K562 (cell line): ENCODE data around the gene OR2V2. TPM values are rescaled to one million over a fixed set of nuclear protein-coding genes. Genes with fewer than 3 reads are reported as not detected.
A peak's percentile ranks its signal among the peaks of the same experiment; 100 is the strongest.

Experiments used
- ATF7 ChIP-seq: fragments of 450-650 bp; IDR thresholded peaks from 2 replicates; pipeline ENCODE4 v1.7.1; 2014; ENCODE audit warnings: mild to moderate bottlenecking, moderate library complexity
- E2F8 ChIP-seq: fragments of 450-650 bp; IDR thresholded peaks from 2 replicates; pipeline ENCODE4 v1.7.1; 2018; ENCODE audit warnings: mild to moderate bottlenecking, low read depth; ENCODE audit not compliant: partially characterized antibody
- FOXP1 ChIP-seq: sonication (generic); formaldehyde crosslinking; IDR thresholded peaks from 2 replicates; pipeline ENCODE4 v1.8.0; 2022; ENCODE audit warnings: mild to moderate bottlenecking, missing genetic modification reagents
- HLTF ChIP-seq: fragments of 450-650 bp; IDR thresholded peaks from 2 replicates; pipeline ENCODE4 v1.6.1; 2016
- IRF2 ChIP-seq: sonication (generic); formaldehyde crosslinking; IDR thresholded peaks from 2 replicates; pipeline ENCODE4 v1.8.1; 2022; ENCODE audit warnings: mild to moderate bottlenecking, missing genetic modification reagents
- KDM5B ChIP-seq: fragments of 200-600 bp; sonication (generic); IDR thresholded peaks from 2 replicates; pipeline ENCODE4 v1.6.1; 2012; ENCODE audit warnings: low read depth, mild to moderate bottlenecking, moderate library complexity, low read length, control low read depth, inconsistent platforms; ENCODE audit not compliant: insufficient replicate concordance
- MBD2 ChIP-seq: sonication (generic); IDR thresholded peaks from 2 replicates; pipeline ENCODE4 v1.6.1; 2016; ENCODE audit warnings: low read depth, borderline replicate concordance
- MEIS2 ChIP-seq: fragments of 450-650 bp; IDR thresholded peaks from 2 replicates; pipeline ENCODE4 v1.6.1; 2014; ENCODE audit warnings: mild to moderate bottlenecking; ENCODE audit not compliant: partially characterized antibody
- POLR2A ChIP-seq: fragments of 450-650 bp; conservative IDR thresholded peaks from 2 replicates; pipeline ENCODE4 v1.6.1; 2016
- RAD51 ChIP-seq: fragments of 450-650 bp; IDR thresholded peaks from 2 replicates; pipeline ENCODE4 v1.7.1; 2016; ENCODE audit warnings: low read depth, mild to moderate bottlenecking, borderline replicate concordance
- RBM39 ChIP-seq: fragments of 200-400 bp; formaldehyde crosslinking; optimal IDR thresholded peaks from 2 replicates; pipeline ENCODE3; 2018; ENCODE audit warnings: low read depth, low read length
- RFX7 ChIP-seq: fragments of 250-450 bp; sonication (Bioruptor Pico); IDR thresholded peaks from 2 replicates; pipeline ENCODE4 v1.5.1; 2021; ENCODE audit warnings: mild to moderate bottlenecking
- SMARCB1 ChIP-seq: IDR thresholded peaks from 2 replicates; pipeline ENCODE4 v1.6.1; 2011; ENCODE audit warnings: improper control_type of control experiment, low read depth; ENCODE audit not compliant: insufficient read length
- SMC3 ChIP-seq: conservative IDR thresholded peaks from 2 replicates; pipeline ENCODE4 v1.6.1; 2011; ENCODE audit warnings: low read depth, low read length, improper control_type of control experiment; ENCODE audit not compliant: insufficient read depth
- SPI1 ChIP-seq: IDR thresholded peaks from 2 replicates; pipeline ENCODE4 v1.6.1; 2011; ENCODE audit warnings: low read depth, low read length, control low read depth, borderline replicate concordance
- STAT5B ChIP-seq: fragments of 250-450 bp; sonication (Bioruptor Pico); IDR thresholded peaks from 2 replicates; pipeline ENCODE4 v1.8.0; 2021; ENCODE audit warnings: mild to moderate bottlenecking, inconsistent platforms
- TEAD4 ChIP-seq, 2 experiments: sonication (generic) in 1 of 2; formaldehyde crosslinking in 1 of 2; IDR thresholded peaks; 2 replicates each; pipeline versions ENCODE4 v1.6.1 to v1.8.0; 2012 to 2022; ENCODE audit warnings: borderline replicate concordance in 1 of 2, inconsistent platforms in 1 of 2, low read length in 1 of 2, mild to moderate bottlenecking in 1 of 2, missing genetic modification reagents in 1 of 2
- TGIF2 ChIP-seq: sonication (generic); formaldehyde crosslinking; IDR thresholded peaks from 2 replicates; pipeline ENCODE4 v1.8.1; 2022; ENCODE audit warnings: mild to moderate bottlenecking, missing genetic modification reagents, moderate library complexity
- XRCC5 ChIP-seq: fragments of 200-400 bp; formaldehyde crosslinking; IDR thresholded peaks from 2 replicates; pipeline ENCODE4 v1.6.1; 2017; ENCODE audit warnings: low read depth, mild to moderate bottlenecking, low read length
- ZNF253 ChIP-seq: fragments of 250-450 bp; sonication (Bioruptor Pico); conservative IDR thresholded peaks from 2 replicates; pipeline ENCODE4 v1.6.1; 2021; ENCODE audit warnings: mild to moderate bottlenecking
- polyA plus RNA-seq, 8 experiments: library from polyadenylated mRNA; depleted of rRNA in 4 of 8; stranded (reverse) in 5 of 8; unstranded in 3 of 8; fragments of >200 nt; fragmentation: Nextera tagmentation in 2 of 8; fragmentation: Illumina TruSeq in 1 of 8; extraction: Ambion mirVana in 2 of 8; extraction: Trizol in 1 of 8; gene quantifications; 2 replicates each; pipeline versions ENCODE4 v1.2.1 to v1.2.3, GENCODE V29; 2011 to 2014; ENCODE audit warnings: inconsistent platforms in 1 of 8, missing spikeins in 1 of 8
- total RNA-seq, 7 experiments: library from RNA; depleted of rRNA in 6 of 7; stranded (reverse); fragments of >200 nt in 6 of 7; fragmentation: Illumina TruSeq in 2 of 7; extraction: Trizol in 2 of 7; gene quantifications; 2 replicates each; pipeline versions ENCODE4 v1.2.1 to v1.2.3, GENCODE V29; 2011 to 2021; ENCODE audit warnings: low replicate concordance in 1 of 7
- TF ChIP-seq, protein P1 (sequence below): fragments of 200-800 bp; sonication (Bioruptor generic); IDR thresholded peaks from 2 replicates; pipeline ENCODE4 v1.6.1; 2017; ENCODE audit warnings: missing genetic modification characterization, missing compliant biosample characterization
- TF ChIP-seq, protein P2 (sequence below): fragments of 200-800 bp; sonication (Bioruptor generic); IDR thresholded peaks from 2 replicates; pipeline ENCODE4 v1.6.1; 2017; ENCODE audit warnings: missing genetic modification characterization, missing compliant biosample characterization

OR2V2 gene
- total and polyA plus RNA-seq, 9 of the 15 experiments (the other 6 are each of a cell fraction or from before 2014, with no cell fraction given), result 0.01 TPM; not detected in 8

GRCh38 chr5:181207214-181207959 is 60.0 kb downstream of the OR2V2 start (continued):
- TF ChIP-seq, protein P1, sequence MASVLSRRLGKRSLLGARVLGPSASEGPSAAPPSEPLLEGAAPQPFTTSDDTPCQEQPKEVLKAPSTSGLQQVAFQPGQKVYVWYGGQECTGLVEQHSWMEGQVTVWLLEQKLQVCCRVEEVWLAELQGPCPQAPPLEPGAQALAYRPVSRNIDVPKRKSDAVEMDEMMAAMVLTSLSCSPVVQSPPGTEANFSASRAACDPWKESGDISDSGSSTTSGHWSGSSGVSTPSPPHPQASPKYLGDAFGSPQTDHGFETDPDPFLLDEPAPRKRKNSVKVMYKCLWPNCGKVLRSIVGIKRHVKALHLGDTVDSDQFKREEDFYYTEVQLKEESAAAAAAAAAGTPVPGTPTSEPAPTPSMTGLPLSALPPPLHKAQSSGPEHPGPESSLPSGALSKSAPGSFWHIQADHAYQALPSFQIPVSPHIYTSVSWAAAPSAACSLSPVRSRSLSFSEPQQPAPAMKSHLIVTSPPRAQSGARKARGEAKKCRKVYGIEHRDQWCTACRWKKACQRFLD, result no peak
- TF ChIP-seq, protein P2, sequence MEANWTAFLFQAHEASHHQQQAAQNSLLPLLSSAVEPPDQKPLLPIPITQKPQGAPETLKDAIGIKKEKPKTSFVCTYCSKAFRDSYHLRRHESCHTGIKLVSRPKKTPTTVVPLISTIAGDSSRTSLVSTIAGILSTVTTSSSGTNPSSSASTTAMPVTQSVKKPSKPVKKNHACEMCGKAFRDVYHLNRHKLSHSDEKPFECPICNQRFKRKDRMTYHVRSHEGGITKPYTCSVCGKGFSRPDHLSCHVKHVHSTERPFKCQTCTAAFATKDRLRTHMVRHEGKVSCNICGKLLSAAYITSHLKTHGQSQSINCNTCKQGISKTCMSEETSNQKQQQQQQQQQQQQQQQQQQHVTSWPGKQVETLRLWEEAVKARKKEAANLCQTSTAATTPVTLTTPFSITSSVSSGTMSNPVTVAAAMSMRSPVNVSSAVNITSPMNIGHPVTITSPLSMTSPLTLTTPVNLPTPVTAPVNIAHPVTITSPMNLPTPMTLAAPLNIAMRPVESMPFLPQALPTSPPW (CRISPR knock-in tag), result peak; percentile 36
- TF ChIP-seq TEAD4 (IDR thresholded peaks at IDR 0.05; ENCODE audit: low read length), result peak; percentile 78
- no peak for TF ChIP-seq TEAD4 (CRISPR knock-in tag; IDR thresholded peaks at IDR 0.05; ENCODE audit: borderline replicate concordance)
- no peak for TF ChIP-seq TGIF2 (CRISPR knock-in tag)
- no peak for TF ChIP-seq ZNF253 (CRISPR knock-in tag)
- TF ChIP-seq FOXP1 (CRISPR knock-in tag), result no peak
- TF ChIP-seq IRF2 (CRISPR knock-in tag), result no peak
- TF ChIP-seq POLR2A, result 0 out of 2 replicates have a peak, but pooled peaks have one; percentile 35
- TF ChIP-seq STAT5B (CRISPR knock-in tag), result no peak
- TF ChIP-seq RFX7 (CRISPR knock-in tag), result no peak
- TF ChIP-seq E2F8, result peak; percentile 50
- TF ChIP-seq KDM5B, result no peak
- TF ChIP-seq RAD51, result no peak
- TF ChIP-seq SMARCB1, result no peak
- no peak for TF ChIP-seq SPI1
- TF ChIP-seq RBM39, result no peak
- no peak for TF ChIP-seq MEIS2
- no peak for TF ChIP-seq SMC3
- TF ChIP-seq XRCC5, result 0 out of 2 replicates have a peak, but pooled peaks have one; percentile 18
- peak; percentile 79 for TF ChIP-seq ATF7
- no peak for TF ChIP-seq MBD2
- TF ChIP-seq HLTF, result peak; percentile 62
